Transverse colon (tissue), 1 donor: ENCODE data around the gene AMOTL2.

Experiments used
- EP300 ChIP-seq: sonication (generic); formaldehyde crosslinking; IDR thresholded peaks from one replicate; pipeline ENCODE4 v1.6.1; 2017; ENCODE audit warnings: antibody characterized with exemption, low read depth
- POLR2A ChIP-seq: fragments of 450-650 bp; IDR thresholded peaks from one replicate; pipeline ENCODE4 v1.6.1; 2016; ENCODE audit warnings: antibody characterized with exemption, mild to moderate bottlenecking, moderate library complexity

DNA sequence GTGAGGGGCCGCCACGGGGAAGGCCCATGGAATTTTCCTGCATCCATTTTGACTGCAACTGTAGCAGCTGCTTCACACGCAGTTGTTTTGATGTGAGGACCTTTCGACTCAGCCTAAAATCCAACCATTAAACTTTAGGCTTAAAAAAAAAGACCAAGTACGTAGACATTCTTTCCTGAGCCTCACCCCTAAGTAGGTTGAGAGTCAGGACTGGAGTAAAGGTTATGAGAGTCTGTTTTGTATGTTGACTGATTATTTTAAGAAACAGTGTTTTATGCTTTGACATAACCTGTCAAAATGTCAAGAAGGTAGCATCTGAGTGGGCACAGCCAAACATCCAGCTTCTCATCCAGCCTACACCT, 45.7 kb upstream of the AMOTL2 start:
- no peak for TF ChIP-seq POLR2A
- no peak for TF ChIP-seq EP300
